Stimulated activated CD8-positive, alpha-beta memory T cell treated with anti-CD3 and anti-CD28 coated beads, Interleukin-12 subunit alpha, Interleukin-12 subunit beta, amount 100 ng/mL, for 24 hours (primary cell): Measurements from ENCODE around the gene MYLK4.
A peak's percentile ranks its signal among the peaks of the same experiment; 100 is the strongest.

Source experiments
- DNase-seq: peaks from one replicate; pipeline ENCODE4 v3.0.0-alpha.2; 2020; ENCODE audit errors: extremely low read depth

Gene MYLK4

GRCh38 chr6:2755456-2755855, 4.7 kb upstream of the MYLK4 start:
- DNase-seq, result no peak

- no peak for DNase-seq
Observed at GRCh38 chr6:2754911-2755310, 4.2 kb upstream of the MYLK4 start.

GRCh38 chr6:2754393-2754792, 3.7 kb upstream of the MYLK4 start:
- no peak for DNase-seq

GRCh38 chr6:2753743-2754142, 3.0 kb upstream of the MYLK4 start:
- DNase-seq, result no peak

- no peak for DNase-seq
Observed at GRCh38 chr6:2753110-2753489, 2.4 kb upstream of the MYLK4 start.

- DNase-seq, result no peak
Observed at GRCh38 chr6:2752477-2753109, 1.9 kb upstream of the MYLK4 start.

GRCh38 chr6:2751871-2752270, 1.1 kb upstream of the MYLK4 start:
- DNase-seq, result no peak

- peak; percentile 22 for DNase-seq
Observed at GRCh38 chr6:2749969-2750600, 637 bp downstream of the MYLK4 start.

GRCh38 chr6:2748183-2748582, 2.5 kb downstream of the MYLK4 start:
- DNase-seq, result no peak

GRCh38 chr6:2746557-2747061, 4.1 kb downstream of the MYLK4 start:
- no peak for DNase-seq

GRCh38 chr6:2745246-2745645, 5.5 kb downstream of the MYLK4 start:
- no peak for DNase-seq

- no peak for DNase-seq
Observed at GRCh38 chr6:2744778-2745177, 5.9 kb downstream of the MYLK4 start.

- DNase-seq, result no peak
Observed at GRCh38 chr6:2744209-2744771, 6.4 kb downstream of the MYLK4 start.

GRCh38 chr6:2743280-2744208, 7.2 kb downstream of the MYLK4 start:
- DNase-seq, result no peak

GRCh38 chr6:2741756-2742155, 9.0 kb downstream of the MYLK4 start:
- DNase-seq, result no peak

GRCh38 chr6:2740581-2740980, 10.1 kb downstream of the MYLK4 start:
- no peak for DNase-seq

GRCh38 chr6:2739335-2739734, 11.4 kb downstream of the MYLK4 start:
- no peak for DNase-seq

- DNase-seq, result no peak
Observed at GRCh38 chr6:2738373-2738979, 12.2 kb downstream of the MYLK4 start.

- DNase-seq, result no peak
Observed at GRCh38 chr6:2737885-2738284, 12.8 kb downstream of the MYLK4 start.

GRCh38 chr6:2734488-2735166, 16.1 kb downstream of the MYLK4 start:
- DNase-seq, result no peak
